Skin epidermis (tissue), 12 donors: ENCODE measurements around the gene ZNF614.
"Not testable (repeated sequence)": the region's sequence is repeated elsewhere in the genome, so short reads cannot be mapped to it uniquely, and the experiment has no call there.

Experiments
- H3K27ac ChIP-seq, 21 experiments: fragments of 200-600 bp; sonication (generic) in 11 of 21; one replicate each; pipeline ENCODE4 v1.5.0; 2020; ENCODE audit warnings: mild to moderate bottlenecking in 3 of 21, inconsistent platforms in 2 of 21, moderate library complexity in 2 of 21
- H3K4me3 ChIP-seq, 7 experiments: fragments of 200-600 bp; sonication (generic) in 2 of 7; one replicate each; pipeline ENCODE4 v1.5.0; 2020; ENCODE audit warnings: inconsistent platforms in 2 of 7, mild to moderate bottlenecking in 2 of 7, moderate library complexity in 1 of 7

Gene ZNF614

GRCh38 chr19:51994048-51994644 lies 34.0 kb downstream of the ZNF614 start:
- H3K4me3 ChIP-seq = no peak overlapping the region

DNA sequence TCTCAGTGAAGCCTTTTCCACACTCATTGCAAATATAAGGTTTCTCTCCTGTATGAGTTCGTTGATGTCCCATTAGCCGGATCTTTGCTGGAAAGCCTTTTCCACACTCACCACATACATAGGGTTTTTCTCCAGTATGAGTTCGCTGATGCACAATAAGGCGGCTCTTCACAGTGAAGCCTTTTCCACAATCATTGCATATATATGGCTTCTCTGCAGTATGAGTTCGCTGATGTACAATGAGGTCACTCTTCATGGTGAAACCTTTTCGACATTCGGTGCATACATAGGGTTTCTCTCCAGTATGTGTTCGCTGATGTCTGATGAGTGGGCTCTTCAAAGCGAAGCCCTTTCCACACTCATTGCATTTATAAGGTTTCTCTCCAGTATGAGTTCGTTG lies 34.8 kb downstream of the ZNF614 start:
- Histone ChIP-seq H3K27ac (no peak overlapping the region), H3K4me3 (no peak overlapping the region)

More at GRCh38 chr19:51994048-51994644, 34.0 kb downstream of the ZNF614 start:
- no peak overlapping the region for H3K27ac ChIP-seq

DNA sequence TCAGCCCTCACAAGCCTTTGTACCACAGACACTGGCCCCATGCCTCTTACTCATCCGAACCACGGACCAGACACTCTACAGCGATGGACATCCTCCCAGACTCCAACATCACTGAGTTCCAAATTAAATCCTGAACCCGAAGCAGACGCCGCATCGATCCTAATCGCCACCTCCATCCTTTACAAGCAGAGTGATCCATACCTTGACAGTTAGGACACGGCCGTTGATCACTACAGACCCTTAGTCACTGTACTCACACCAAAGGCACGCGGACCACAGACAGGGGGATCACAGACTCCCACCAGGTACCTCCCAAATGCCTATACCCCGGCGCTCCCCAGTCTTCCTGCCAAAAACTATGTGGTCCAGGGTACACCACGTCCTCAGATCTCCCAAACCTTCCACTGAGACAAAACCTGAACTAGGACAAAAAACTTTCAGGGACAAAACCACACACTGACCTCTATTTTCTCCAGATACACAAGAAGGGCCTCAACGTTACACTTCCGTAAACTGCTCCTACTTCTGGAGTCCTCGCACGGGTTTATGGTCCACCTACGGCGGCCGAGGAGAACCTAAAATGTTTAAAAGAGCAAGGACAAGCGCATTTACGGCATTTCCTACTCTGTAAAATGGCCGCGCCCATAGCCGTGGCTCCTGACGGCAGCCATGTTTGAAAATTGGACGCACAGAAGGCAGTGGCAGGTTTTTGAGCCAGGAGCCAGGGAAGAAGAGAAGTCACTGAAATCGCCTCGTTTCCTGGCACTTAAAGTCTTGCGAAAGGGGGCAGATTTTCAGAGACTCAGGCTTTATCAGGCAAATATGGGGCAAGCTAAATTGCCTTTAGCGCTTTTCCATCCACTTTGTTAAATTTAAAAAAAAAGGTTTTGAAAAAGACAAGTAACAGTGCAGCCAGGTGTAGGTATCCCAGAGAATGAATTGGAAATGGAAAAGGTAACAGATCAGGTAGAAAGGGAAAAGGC lies 41.6 kb downstream of the ZNF614 start, which contains the start of gene ZNF350:
Gene ZNF350, minus strand, starts transcription at position 532 of the 983 bp plus-strand sequence. CDS start 12,480 bp downstream, outside the sequence.
- peak within 1 kb of the TSS in 20 of 21 experiments; percentile 51 to 86 (median 78) for H3K27ac ChIP-seq
- peak within 1 kb of the TSS; percentile 57 to 86 (median 69) for H3K4me3 ChIP-seq

- H3K27ac ChIP-seq = no peak overlapping the region
- no peak overlapping the region for H3K4me3 ChIP-seq
These were observed 44.8 kb downstream of the ZNF614 start for GRCh38 chr19:51983361-51983760.

DNA sequence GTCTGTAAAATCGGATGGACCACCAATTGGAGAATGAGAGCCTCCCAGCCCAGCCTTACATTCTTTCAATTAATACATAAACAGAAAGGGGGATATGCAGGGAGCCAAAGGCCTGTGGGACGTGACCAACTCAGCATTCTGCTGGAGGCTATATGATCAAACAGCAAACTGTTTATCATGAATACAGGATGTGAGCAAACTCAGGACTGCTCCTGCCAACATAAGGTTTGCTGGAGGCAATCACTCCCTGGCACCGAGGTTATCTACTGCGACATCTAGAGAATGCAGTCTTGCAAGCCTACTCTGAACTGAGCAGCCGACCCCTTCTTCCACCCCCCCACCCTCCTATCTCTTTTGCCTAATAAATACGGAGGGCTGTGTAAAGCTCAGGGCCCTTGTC lies 47.3 kb downstream of the ZNF614 start:
- not testable (repeated sequence) for H3K27ac ChIP-seq, H3K4me3 ChIP-seq

DNA sequence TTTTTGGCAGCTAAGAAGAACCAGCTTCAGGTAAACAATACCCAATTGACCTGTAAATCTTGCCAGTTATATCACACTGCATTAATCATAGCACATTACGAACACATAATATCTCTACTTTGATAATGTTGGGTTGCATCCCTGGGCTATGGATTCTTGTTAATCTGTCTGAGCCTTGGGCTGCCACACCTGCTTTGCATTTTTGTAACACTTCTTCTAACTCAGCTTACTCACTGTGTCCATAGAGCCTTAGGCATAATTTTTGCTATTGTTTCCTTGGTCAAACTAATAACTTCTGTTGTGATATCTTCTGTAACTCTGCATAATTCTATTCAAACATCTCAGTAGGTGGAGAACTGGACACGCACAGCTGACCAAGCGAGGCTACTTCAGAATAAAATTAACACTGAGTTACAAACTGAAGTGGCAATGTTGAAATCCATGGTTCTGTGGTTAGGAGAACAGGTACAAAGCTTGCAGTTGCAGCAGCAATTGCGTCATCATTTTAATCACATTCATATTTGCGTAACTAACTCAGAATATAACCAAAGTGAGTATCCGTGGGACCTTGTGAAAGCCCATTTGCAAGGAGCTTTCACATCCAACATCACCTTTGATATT lies 48.0 kb downstream of the ZNF614 start:
- no peak overlapping the region for H3K4me3 ChIP-seq
- no peak overlapping the region for H3K27ac ChIP-seq

DNA sequence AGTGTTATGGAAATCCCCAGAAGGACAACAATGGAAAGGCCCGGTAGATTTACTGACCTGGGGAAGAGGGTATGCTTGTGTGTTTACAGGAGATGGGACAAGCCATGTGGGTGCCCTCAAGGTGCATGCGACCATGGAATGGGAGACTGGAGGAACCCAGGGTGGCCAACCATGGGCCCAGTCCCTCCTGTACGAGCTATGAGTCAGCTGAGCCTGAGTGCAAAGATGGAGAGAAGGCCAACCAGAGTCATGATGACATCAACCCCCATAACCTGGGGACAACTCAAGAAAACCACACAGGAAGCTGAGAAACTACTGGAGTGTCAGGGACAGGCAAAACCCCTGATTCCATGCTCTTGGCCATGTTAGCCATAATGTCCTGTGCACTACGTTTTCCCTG lies 49.3 kb downstream of the ZNF614 start:
- no peak overlapping the region for H3K4me3 ChIP-seq
- H3K27ac ChIP-seq = no peak overlapping the region

DNA sequence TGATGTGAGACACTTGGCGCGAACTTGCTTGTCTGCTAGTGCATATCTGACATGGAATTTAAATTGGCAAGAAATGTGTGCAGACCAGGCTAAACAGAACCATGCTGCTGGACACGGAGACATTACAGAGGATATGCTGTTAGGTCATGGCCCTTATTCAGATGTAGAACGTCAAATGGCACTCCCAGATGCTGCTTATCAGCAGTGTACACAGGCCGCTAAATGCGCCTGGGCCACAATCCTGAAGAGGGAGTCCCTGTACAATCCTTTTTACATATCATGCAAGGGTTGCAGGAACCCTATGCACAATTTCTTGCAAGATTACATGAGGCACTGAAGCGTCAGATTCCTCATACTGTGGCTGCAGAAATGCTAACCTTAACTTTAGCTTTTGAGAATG lies 50.8 kb downstream of the ZNF614 start:
- no peak overlapping the region for H3K4me3 ChIP-seq
- no peak overlapping the region for H3K27ac ChIP-seq

DNA sequence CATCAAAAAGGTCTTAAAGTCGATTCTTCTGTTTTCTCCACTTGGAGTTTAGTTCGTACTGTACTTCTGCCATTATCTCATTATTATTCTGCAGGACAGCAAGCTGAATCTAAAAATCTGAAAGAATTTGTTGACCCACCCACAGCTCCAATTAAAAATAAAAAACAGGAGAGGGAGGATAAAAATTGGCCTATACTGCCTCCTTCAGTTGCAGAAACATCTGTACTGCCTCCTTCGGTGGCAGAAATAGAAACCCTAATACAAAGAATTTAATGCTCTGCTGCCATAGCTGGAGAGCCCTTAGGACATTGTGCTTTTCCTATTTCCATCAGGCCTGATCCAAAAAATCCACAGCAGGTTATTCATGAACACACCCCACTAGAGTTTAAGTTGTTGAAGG lies 51.3 kb downstream of the ZNF614 start:
- H3K27ac ChIP-seq = no peak overlapping the region
- H3K4me3 ChIP-seq = no peak overlapping the region

DNA sequence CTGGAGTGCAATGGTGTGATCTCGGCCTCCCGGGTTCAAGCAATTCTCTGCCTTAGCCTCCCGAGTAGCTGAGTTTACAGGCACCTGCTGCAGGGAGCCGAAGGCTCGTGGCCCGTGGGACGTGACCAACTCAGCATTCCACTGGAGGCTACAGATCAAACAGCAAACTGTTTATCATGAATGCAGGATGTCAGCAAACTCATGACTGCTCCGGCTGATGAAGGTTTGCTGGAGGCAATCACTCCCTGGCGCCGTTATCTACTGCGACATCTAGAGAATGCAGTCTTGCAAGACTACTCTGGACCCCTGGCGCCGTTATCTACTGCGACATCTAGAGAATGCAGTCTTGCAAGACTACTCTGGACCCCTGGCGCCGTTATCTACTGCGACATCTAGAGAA lies 52.4 kb downstream of the ZNF614 start:
- H3K27ac ChIP-seq, H3K4me3 ChIP-seq: not testable (repeated sequence)

DNA sequence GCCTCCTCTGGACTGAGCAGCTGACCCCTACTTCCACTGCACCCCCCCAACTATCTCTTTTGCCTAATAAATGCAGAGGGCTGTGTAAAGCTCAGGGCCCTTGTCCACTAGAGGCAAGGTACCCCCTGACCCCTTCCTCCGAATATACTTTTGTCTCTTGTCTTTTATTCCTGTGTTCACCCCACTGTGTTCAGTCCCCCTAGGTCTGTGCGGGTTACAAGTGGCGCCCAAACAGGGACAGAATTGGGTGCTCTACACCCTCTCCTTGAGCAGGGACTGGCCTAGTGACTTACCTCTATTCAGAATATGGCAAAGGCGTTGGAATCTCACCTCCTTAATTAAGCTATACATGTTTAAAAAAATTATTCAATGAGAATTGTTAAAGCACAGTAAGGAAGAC lies 56.6 kb downstream of the ZNF614 start:
- no peak overlapping the region for H3K4me3 ChIP-seq
- H3K27ac ChIP-seq = no peak overlapping the region

GRCh38 chr19:51970718-51971117 lies 57.5 kb downstream of the ZNF614 start:
- H3K4me3 ChIP-seq = no peak overlapping the region

GRCh38 chr19:51965583-51965982 lies 62.6 kb downstream of the ZNF614 start:
- H3K4me3 ChIP-seq = no peak overlapping the region
- H3K27ac ChIP-seq = no peak overlapping the region

More at GRCh38 chr19:51970718-51971117, 57.5 kb downstream of the ZNF614 start:
- H3K27ac ChIP-seq = no peak overlapping the region
